Ishikawa (cell line): ENCODE results near the gene PRDM16.

Experiments used
- CEBPB ChIP-seq: IDR thresholded peaks from 2 replicates; pipeline ENCODE4 v1.6.1; 2012
- CREB1 ChIP-seq: IDR thresholded peaks from 2 replicates; pipeline ENCODE4 v1.6.1; 2012; ENCODE audit warnings: low read depth
- EGR1 ChIP-seq: IDR thresholded peaks from 2 replicates; pipeline ENCODE4 v1.6.1; 2012
- EP300 ChIP-seq: IDR thresholded peaks from 2 replicates; pipeline ENCODE4 v1.6.1; 2012; ENCODE audit warnings: borderline replicate concordance
- FOXM1 ChIP-seq: IDR thresholded peaks from 2 replicates; pipeline ENCODE4 v1.6.1; 2012; ENCODE audit warnings: low read depth, borderline replicate concordance
- MAX ChIP-seq: IDR thresholded peaks from 2 replicates; pipeline ENCODE4 v1.6.1; 2012
- NFIC ChIP-seq: IDR thresholded peaks from 2 replicates; pipeline ENCODE4 v1.6.1; 2012
- RAD21 ChIP-seq: IDR thresholded peaks from 2 replicates; pipeline ENCODE4 v1.6.1; 2012; ENCODE audit warnings: low read depth
- REST ChIP-seq: IDR thresholded peaks from 2 replicates; pipeline ENCODE4 v1.6.1; 2012; ENCODE audit warnings: low read depth, mild to moderate bottlenecking
- TAF1 ChIP-seq: IDR thresholded peaks from 2 replicates; pipeline ENCODE4 v1.6.1; 2012; ENCODE audit warnings: low read depth, mild to moderate bottlenecking
- TCF12 ChIP-seq: IDR thresholded peaks from 2 replicates; pipeline ENCODE4 v1.6.1; 2012; ENCODE audit warnings: low read depth
- TEAD4 ChIP-seq: IDR thresholded peaks from 2 replicates; pipeline ENCODE4 v1.6.1; 2012
- USF1 ChIP-seq: IDR thresholded peaks from 2 replicates; pipeline ENCODE4 v1.6.1; 2012
- YY1 ChIP-seq: IDR thresholded peaks from 2 replicates; pipeline ENCODE4 v1.6.1; 2012; ENCODE audit warnings: low read depth
- ZBTB7A ChIP-seq: IDR thresholded peaks from 2 replicates; pipeline ENCODE4 v1.6.1; 2012; ENCODE audit warnings: low read depth

The PRDM16 gene

GRCh38 chr1:3457910-3458883 lies 389.2 kb downstream of the PRDM16 start:
- no peak for TF ChIP-seq TCF12
- no peak for TF ChIP-seq USF1
- no peak for TF ChIP-seq MAX
- no peak for TF ChIP-seq RAD21
- TF ChIP-seq NFIC, result no peak
- TF ChIP-seq CEBPB, result no peak
- no peak for TF ChIP-seq TEAD4
- TF ChIP-seq CREB1, result no peak
- no peak for TF ChIP-seq REST
- TF ChIP-seq TAF1, result no peak

- TF ChIP-seq MAX, result no peak
- no peak for TF ChIP-seq TCF12
- TF ChIP-seq EGR1, result no peak
- no peak for TF ChIP-seq RAD21
- no peak for TF ChIP-seq REST
- no peak for TF ChIP-seq USF1
- TF ChIP-seq YY1, result no peak
- no peak for TF ChIP-seq TAF1
- no peak for TF ChIP-seq NFIC
- no peak for TF ChIP-seq CEBPB
- no peak for TF ChIP-seq TEAD4
- TF ChIP-seq CREB1, result no peak
Observed at GRCh38 chr1:3459051-3459908, 390.3 kb downstream of the PRDM16 start.

GRCh38 chr1:3459940-3460671 lies 391.1 kb downstream of the PRDM16 start:
- TF ChIP-seq CEBPB (no peak), TAF1 (no peak), REST (no peak), MAX (no peak), YY1 (no peak), CREB1 (no peak), RAD21 (no peak), TCF12 (no peak), ZBTB7A (no peak), FOXM1 (no peak), NFIC (no peak), EGR1 (no peak), TEAD4 (no peak), USF1 (no peak), EP300 (no peak)
